Endothelial cell of umbilical vein (primary cell): ENCODE data around the gene TTLL11. TPM values are rescaled to one million over a fixed set of nuclear protein-coding genes. Genes with fewer than 3 reads are reported as not detected.

Experiments
- BruUV-seq: library from RNA; stranded (reverse); fragments of 400-500 nt; replicated peaks from 2 replicates; lab custom pipeline; 2021; lab: Mats Ljungman, UMichigan
- CTCF ChIA-PET: fragments of 300-600, 350-600 bp; sonication (Branson Sonifier 250); formaldehyde crosslinking; loops from one replicate; lab custom pipeline; 2021; ENCODE audit warnings: antibody characterized with exemption, inconsistent platforms; lab: Charles Lee
- POLR2A ChIA-PET: fragments of 300-600, 350-600 bp; sonication (Branson Sonifier 250); formaldehyde crosslinking; loops from one replicate; lab custom pipeline; 2021; ENCODE audit warnings: antibody characterized with exemption, inconsistent platforms; lab: Charles Lee
- DNase-seq: peaks from one replicate; pipeline ENCODE4 v3.0.0-alpha.2; 2011; ENCODE audit warnings: low read depth, low spot score
- FAIRE-seq: peaks from 2 replicates; lab custom pipeline; 2011; peaks lifted over from hg19 to GRCh38; lab: Jason Lieb, UNC
- H2AFZ ChIP-seq: 2 replicates; pipeline ENCODE4 v1.6.0; 2012; ENCODE audit warnings: low read depth, low read length, control low read depth, inconsistent platforms
- H3K27ac ChIP-seq: 2 replicates; pipeline ENCODE4 v1.5.1; 2011; ENCODE audit warnings: low read depth, mild to moderate bottlenecking, control low read depth, low read length, moderate library complexity; ENCODE audit not compliant: insufficient read depth
- H3K27me3 ChIP-seq, 2 experiments: 2 replicates each; pipeline versions ENCODE4 v1.6.0 to v1.6.1; 2011; ENCODE audit warnings: low read length in 2 of 2, mixed read lengths in 1 of 2; ENCODE audit not compliant: control insufficient read depth in 2 of 2, insufficient read depth in 2 of 2
- H3K36me3 ChIP-seq, 2 experiments: 2 replicates in 1 of 2; 3 replicates in 1 of 2; pipeline ENCODE4 v1.5.1; 2011; ENCODE audit warnings: low read length in 2 of 2, mild to moderate bottlenecking in 1 of 2, moderate library complexity in 1 of 2; ENCODE audit not compliant: control insufficient read depth in 2 of 2, insufficient read depth in 2 of 2; ENCODE audit errors: extremely low read depth in 1 of 2
- H3K4me1 ChIP-seq: 3 replicates; pipeline ENCODE4 v1.5.1; 2011; ENCODE audit warnings: mild to moderate bottlenecking, low read length; ENCODE audit not compliant: control insufficient read depth, insufficient read depth; ENCODE audit errors: extremely low read depth
- H3K4me2 ChIP-seq: 2 replicates; pipeline ENCODE4 v1.6.1; 2011; ENCODE audit warnings: low read length, control low read depth, mixed read lengths; ENCODE audit not compliant: insufficient read depth
- H3K4me3 ChIP-seq, 3 experiments: fragments of 200-600 bp in 1 of 3; sonication (generic), shearing (Covaris generic) in 1 of 3; replicated peaks in 1 of 3; 2 replicates each; pipeline ENCODE4 v1.5.1; 2011 to 2016; ENCODE audit warnings: control low read depth in 3 of 3, low read length in 3 of 3, mild to moderate bottlenecking in 2 of 3, inconsistent platforms in 1 of 3, low read depth in 1 of 3, moderate library complexity in 1 of 3; ENCODE audit not compliant: insufficient read depth in 1 of 3
- H3K79me2 ChIP-seq: 2 replicates; pipeline ENCODE4 v1.6.0; 2012; ENCODE audit warnings: low read length, inconsistent platforms; ENCODE audit not compliant: control insufficient read depth, insufficient read depth
- H3K9ac ChIP-seq: replicated peaks from 2 replicates; pipeline ENCODE3; 2011; ENCODE audit warnings: low read length, control low read depth; ENCODE audit not compliant: insufficient read depth; ENCODE audit errors: extremely low read depth
- H3K9me1 ChIP-seq: replicated peaks from 3 replicates; pipeline ENCODE4 v1.6.0; 2011; ENCODE audit warnings: mild to moderate bottlenecking, low read length; ENCODE audit not compliant: control insufficient read depth, insufficient read depth; ENCODE audit errors: extremely low read depth
- H3K9me3 ChIP-seq: replicated peaks from 2 replicates; pipeline ENCODE4 v1.5.1; 2012; ENCODE audit warnings: low read length, inconsistent platforms; ENCODE audit not compliant: control insufficient read depth, insufficient read depth
- H4K20me1 ChIP-seq: replicated peaks from 2 replicates; pipeline ENCODE3; 2011; ENCODE audit warnings: mild to moderate bottlenecking, low read length; ENCODE audit not compliant: control insufficient read depth, insufficient read depth; ENCODE audit errors: extremely low read depth
- EZH2 ChIP-seq: IDR thresholded peaks from 2 replicates; pipeline ENCODE4 v1.6.1; 2012; ENCODE audit warnings: borderline replicate concordance, low read depth, mild to moderate bottlenecking, moderate library complexity, low read length, inconsistent platforms; ENCODE audit not compliant: severe bottlenecking
- FOS ChIP-seq: IDR thresholded peaks from 2 replicates; pipeline ENCODE4 v1.6.1; 2011; ENCODE audit warnings: mild to moderate bottlenecking, low read length, moderate library complexity, borderline replicate concordance; ENCODE audit not compliant: insufficient read depth
- GATA2 ChIP-seq: IDR thresholded peaks from 2 replicates; pipeline ENCODE4 v1.7.0; 2011; ENCODE audit warnings: low read depth, mild to moderate bottlenecking, moderate library complexity, mixed read lengths, low read length; ENCODE audit not compliant: insufficient read length, insufficient read depth
- JUN ChIP-seq: IDR thresholded peaks from 2 replicates; pipeline ENCODE4 v1.6.1; 2011; ENCODE audit warnings: borderline replicate concordance, low read depth; ENCODE audit not compliant: insufficient read length, insufficient read depth
- POLR2A ChIP-seq: IDR thresholded peaks from 2 replicates; pipeline ENCODE4 v1.6.1; 2012; ENCODE audit warnings: low read depth, mild to moderate bottlenecking, control low read depth, low read length
- POLR2AphosphoS5 ChIP-seq: IDR thresholded peaks from 2 replicates; pipeline ENCODE4 v1.6.1; 2012; ENCODE audit warnings: low read depth, mild to moderate bottlenecking, control low read depth, low read length, moderate library complexity; ENCODE audit not compliant: insufficient read depth
- dilution Hi-C: fragments of 300-500 bp; cut with MboI; formaldehyde crosslinking; loops from one replicate; pipeline ENCODE4 v1.15.0; 2019; ENCODE audit warnings: low sequenced_read_pairs; ENCODE audit not compliant: extremely low pct_ligation_motif_present
- intact Hi-C: fragments of 100-400 bp; cut with micrococcal nuclease; formaldehyde crosslinking; loops from one replicate; pipeline ENCODE4 v1.10.0; 2022
- polyA plus RNA-seq, 4 experiments: library from polyadenylated mRNA; depleted of rRNA in 3 of 4; stranded (reverse) in 3 of 4; unstranded in 1 of 4; fragments of >200 nt; gene quantifications; 2 replicates each; pipeline versions ENCODE4 v1.2.1 to v1.2.3, GENCODE V29; 2011 to 2012; ENCODE audit warnings: missing spikeins in 1 of 4
- total RNA-seq: library from RNA; stranded (reverse); gene quantifications from 2 replicates; pipeline ENCODE4 v1.2.3, GENCODE V29; 2021
- TF ChIP-seq, protein P1 (sequence below): IDR thresholded peaks from 2 replicates; pipeline ENCODE4 v1.6.1; 2011; ENCODE audit not compliant: insufficient read depth, insufficient read length
- TF ChIP-seq, protein P2 (sequence below), 2 donors: IDR thresholded peaks; 1 replicate in 1 of 2; 2 replicates in 1 of 2; pipeline ENCODE4 v1.5.1; 2011; ENCODE audit warnings: low read length in 2 of 2, mild to moderate bottlenecking in 2 of 2, moderate library complexity in 2 of 2, control low read depth in 1 of 2, inconsistent platforms in 1 of 2, low read depth in 1 of 2; ENCODE audit not compliant: insufficient read depth in 1 of 2; ENCODE audit errors: extremely low read depth in 1 of 2

TTLL11 gene
- total and polyA plus RNA-seq, 2 donors (not counting 3 experiments of a cell fraction or from before 2014, with no cell fraction given) = 4.9 to 5.1 TPM

DNA sequence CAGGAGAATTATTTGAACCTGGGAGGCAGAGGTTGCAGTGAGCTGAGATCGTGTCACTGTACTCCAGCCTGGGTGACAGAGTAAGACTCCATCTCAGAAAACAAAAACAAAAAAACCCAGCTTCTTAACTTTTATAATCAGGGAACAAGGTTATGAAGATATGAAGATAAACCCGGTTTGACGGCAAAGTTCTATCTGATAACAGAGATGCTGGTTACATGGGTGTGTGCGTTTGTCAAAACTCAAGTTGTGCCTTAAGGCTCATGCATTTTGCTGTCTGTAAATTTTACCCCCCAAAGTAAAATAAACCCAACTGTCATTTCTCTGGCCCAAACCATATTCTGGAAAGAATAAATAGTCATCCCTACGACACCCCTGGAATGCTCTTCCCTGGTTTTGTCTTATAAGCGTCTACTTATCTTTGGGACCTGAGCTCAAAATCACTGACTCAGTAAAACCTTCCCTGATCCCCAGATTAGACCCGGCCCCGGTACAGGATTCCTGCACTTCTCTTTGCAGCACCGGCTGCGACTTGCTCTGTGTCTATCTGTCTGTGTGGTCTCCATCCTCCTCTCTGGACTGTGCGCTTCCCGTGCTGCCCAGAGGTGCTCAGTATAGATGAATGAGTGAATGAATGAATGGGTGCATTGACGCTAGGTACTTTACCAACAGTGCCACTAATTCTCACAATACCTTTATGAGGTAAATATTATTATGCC is 269.5 kb downstream of the TTLL11 start:
- no peaks in the 10 kb centered on the region for H3K4me1 ChIP-seq
- no peak for TF ChIP-seq JUN
- no TSS peak for BruUV-seq
- no peak overlapping the region for H3K4me3 ChIP-seq
- H3K79me2 ChIP-seq = no peaks in the 10 kb centered on the region
- no peak overlapping the region for H3K4me2 ChIP-seq
- H2AFZ ChIP-seq = no peak overlapping the region
- no peak for DNase-seq
- dilution Hi-C loops = no loop called here
- FAIRE-seq = no peak
- H3K9ac ChIP-seq = no peak overlapping the region
- ChIA-PET POLR2A (no interaction called here), CTCF (interaction anchor here (0.8 to 1.9 kb wide), 3 partner anchors 19 to 278 kb away, joined by 3 to 4 read pairs (median 4); no protein-coding TSS in a partner anchor)
- no peak overlapping the region for H3K27ac ChIP-seq
- no peaks in the 10 kb centered on the region for H3K9me3 ChIP-seq
- no peaks in the 10 kb centered on the region for H4K20me1 ChIP-seq
- no peaks in the 10 kb centered on the region for H3K36me3 ChIP-seq
- H3K9me1 ChIP-seq = no peaks in the 10 kb centered on the region
- intact Hi-C loops = no loop called here
- H3K27me3 ChIP-seq = no peaks in the 10 kb centered on the region

DNA sequence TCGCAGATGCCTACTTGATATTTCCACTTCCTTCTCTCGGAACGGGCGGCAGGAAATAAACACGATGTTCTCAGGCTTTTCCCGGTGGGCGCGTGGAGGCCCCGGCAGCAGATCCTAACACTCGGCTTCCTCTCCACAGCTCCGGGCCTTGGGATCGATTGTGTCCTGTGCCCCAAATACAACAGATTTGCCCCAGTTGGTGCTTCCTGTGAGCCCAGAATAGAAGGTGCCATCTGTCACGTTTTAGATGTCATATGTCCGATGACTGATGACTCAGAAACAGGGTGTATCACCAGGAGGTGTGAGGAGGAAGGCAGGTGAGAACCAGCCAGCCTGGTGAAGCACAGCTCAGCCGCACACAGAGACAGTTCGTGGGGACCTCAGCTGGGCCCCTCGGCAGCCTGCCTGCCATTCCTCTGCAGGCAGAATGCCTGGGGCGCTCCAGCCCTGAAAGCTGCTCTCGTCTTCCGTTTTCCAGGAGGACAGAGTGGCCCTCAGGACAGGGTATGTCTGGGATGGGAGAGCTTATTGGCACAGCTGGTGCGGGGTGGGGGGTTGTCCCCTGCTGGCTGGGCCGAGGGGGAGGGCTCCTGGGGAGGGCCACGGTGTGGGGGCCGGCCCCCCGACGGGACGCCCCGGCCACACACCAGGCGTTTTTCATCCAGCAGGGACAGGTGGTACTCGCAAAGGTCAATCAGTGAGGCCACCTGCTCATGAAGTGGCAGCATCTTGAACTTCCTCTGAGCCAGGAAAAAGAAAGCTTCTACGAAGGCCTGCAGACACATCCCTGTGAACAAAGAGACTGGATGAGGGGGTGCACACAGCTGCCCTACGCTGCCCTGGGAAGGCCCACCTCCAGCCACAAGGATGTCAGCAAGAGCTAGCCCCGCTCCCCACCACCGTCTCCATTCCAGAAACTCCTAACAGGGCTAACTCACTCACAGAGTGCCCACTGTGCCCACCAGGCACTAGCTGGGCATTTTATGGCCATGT is 270.7 kb downstream of the TTLL11 start:
- no peaks in the 10 kb centered on the region for H3K36me3 ChIP-seq
- no peaks in the 10 kb centered on the region for H3K4me1 ChIP-seq
- H4K20me1 ChIP-seq = no peaks in the 10 kb centered on the region
- no peaks in the 10 kb centered on the region for H3K27me3 ChIP-seq
- POLR2A ChIA-PET = no interaction called here
- no peaks in the 10 kb centered on the region for H3K9me1 ChIP-seq
- no peaks in the 10 kb centered on the region for H3K79me2 ChIP-seq
- FAIRE-seq = no peak
- intact Hi-C loops (no loop called here), dilution Hi-C loops (no loop called here)
- BruUV-seq = no TSS peak
- DNase-seq = no peak
- no peak overlapping the region for H3K27ac ChIP-seq
- no peak overlapping the region for H3K4me2 ChIP-seq
- TF ChIP-seq JUN (no peak), POLR2A (no peak), EZH2 (no peak), GATA2 (no peak), POLR2AphosphoS5 (no peak), FOS (no peak)
- TF ChIP-seq, protein P1, sequence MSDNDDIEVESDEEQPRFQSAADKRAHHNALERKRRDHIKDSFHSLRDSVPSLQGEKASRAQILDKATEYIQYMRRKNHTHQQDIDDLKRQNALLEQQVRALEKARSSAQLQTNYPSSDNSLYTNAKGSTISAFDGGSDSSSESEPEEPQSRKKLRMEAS = no peak
- TF ChIP-seq, protein P2, sequence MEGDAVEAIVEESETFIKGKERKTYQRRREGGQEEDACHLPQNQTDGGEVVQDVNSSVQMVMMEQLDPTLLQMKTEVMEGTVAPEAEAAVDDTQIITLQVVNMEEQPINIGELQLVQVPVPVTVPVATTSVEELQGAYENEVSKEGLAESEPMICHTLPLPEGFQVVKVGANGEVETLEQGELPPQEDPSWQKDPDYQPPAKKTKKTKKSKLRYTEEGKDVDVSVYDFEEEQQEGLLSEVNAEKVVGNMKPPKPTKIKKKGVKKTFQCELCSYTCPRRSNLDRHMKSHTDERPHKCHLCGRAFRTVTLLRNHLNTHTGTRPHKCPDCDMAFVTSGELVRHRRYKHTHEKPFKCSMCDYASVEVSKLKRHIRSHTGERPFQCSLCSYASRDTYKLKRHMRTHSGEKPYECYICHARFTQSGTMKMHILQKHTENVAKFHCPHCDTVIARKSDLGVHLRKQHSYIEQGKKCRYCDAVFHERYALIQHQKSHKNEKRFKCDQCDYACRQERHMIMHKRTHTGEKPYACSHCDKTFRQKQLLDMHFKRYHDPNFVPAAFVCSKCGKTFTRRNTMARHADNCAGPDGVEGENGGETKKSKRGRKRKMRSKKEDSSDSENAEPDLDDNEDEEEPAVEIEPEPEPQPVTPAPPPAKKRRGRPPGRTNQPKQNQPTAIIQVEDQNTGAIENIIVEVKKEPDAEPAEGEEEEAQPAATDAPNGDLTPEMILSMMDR (IDR thresholded peaks at IDR 0.05; ENCODE audit: extremely low read depth in 1 of 2, insufficient read depth in 1 of 2, low read depth in 1 of 2, low read length in 2 of 2) = no peak
- H3K4me3 ChIP-seq = no peak overlapping the region
- H3K9ac ChIP-seq = no peak overlapping the region
- H3K9me3 ChIP-seq = no peaks in the 10 kb centered on the region
- no peak overlapping the region for H2AFZ ChIP-seq
- CTCF ChIA-PET = interaction anchor here (0.7 to 1.9 kb wide), 5 partner anchors 20 to 382 kb away, joined by 3 to 4 read pairs (median 3); no protein-coding TSS in a partner anchor
